ENCODE measurements around the gene AAK1. TPM values are rescaled to one million over a fixed set of nuclear protein-coding genes. Genes with fewer than 3 reads are reported as not detected.
"Not testable (repeated sequence)": the region's sequence is repeated elsewhere in the genome, so short reads cannot be mapped to it uniquely, and the experiment has no call there.

AAK1 gene
- total RNA-seq, 1 donor from 2014 or later = 48.6 TPM

DNA sequence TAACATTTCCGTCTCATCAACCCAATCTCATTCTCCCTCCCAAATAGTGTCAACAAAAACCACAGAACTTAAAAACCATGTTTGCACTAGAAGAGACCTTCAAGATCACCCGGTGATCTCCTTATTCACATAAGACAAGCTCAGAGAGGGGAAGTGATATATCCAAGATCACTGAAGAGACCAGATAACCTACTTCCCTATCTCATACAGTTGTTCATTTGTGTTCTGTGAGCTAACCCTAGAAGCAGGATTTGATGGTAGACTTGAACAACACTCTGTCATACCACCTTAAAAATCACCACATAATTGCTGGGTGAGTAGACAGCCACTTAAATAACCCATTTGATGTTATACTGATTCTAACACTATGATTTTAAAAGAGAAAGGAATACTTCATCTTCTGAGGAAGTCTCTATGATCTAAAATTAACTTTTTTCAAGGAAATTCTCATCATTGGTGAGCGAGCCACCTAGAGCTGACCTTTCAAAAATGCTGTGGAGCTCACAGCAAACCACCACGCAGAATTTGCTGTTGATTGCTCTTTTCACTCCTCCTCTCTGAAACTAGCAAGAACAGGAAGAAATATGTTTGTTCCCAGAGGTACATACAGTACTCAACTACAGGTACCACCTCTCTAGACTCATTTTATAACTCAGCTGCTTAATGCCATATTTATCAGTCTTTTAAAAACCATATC, 15.1 kb downstream of the AAK1 start:
- intact Hi-C loops (cut with DNase I) = no loop called here
- H3K4me1 ChIP-seq = peaks cover 11% of the 10 kb centered on the region

DNA sequence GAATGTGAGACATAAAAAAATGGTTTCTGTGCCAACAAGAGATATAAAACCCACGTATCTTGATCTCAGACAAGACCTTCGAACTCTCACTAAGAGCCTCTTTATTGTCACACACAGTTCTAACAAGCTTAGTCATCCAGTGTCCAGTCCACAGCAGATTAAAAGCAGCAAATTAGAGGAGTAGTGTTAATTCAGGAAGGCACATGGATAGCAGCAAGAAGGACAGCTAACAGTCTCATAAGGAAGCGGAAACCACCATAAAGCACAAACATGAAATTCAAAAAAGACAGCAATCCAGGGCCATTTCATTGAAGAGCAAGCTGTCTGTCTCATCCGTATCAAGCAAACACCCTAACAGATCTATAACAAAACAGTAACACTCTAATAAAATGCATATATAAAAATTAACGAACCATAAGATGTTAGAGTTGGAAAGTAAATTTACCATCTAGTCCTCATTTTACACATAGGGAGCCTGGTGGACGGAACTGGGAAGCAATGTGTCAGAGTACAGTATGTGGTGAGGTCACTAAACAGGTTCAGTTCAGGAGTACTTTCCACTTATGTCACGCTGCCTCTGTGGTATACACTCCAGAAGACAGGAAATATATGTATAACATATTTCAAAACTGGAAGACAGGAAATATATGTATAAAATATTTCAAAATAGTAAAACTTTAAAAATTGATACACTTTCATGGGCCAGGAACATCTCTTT, 18.3 kb downstream of the AAK1 start:
- Histone ChIP-seq H3K27ac (no peak overlapping the region), H3K4me3 (no peak overlapping the region), H3K27me3 (no peaks in the 10 kb centered on the region), H3K9me3 (no peaks in the 10 kb centered on the region), H3K36me3 (no peaks in the 10 kb centered on the region), H3K4me1 (peaks cover 4% of the 10 kb centered on the region)
- TF ChIP-seq, protein P1, sequence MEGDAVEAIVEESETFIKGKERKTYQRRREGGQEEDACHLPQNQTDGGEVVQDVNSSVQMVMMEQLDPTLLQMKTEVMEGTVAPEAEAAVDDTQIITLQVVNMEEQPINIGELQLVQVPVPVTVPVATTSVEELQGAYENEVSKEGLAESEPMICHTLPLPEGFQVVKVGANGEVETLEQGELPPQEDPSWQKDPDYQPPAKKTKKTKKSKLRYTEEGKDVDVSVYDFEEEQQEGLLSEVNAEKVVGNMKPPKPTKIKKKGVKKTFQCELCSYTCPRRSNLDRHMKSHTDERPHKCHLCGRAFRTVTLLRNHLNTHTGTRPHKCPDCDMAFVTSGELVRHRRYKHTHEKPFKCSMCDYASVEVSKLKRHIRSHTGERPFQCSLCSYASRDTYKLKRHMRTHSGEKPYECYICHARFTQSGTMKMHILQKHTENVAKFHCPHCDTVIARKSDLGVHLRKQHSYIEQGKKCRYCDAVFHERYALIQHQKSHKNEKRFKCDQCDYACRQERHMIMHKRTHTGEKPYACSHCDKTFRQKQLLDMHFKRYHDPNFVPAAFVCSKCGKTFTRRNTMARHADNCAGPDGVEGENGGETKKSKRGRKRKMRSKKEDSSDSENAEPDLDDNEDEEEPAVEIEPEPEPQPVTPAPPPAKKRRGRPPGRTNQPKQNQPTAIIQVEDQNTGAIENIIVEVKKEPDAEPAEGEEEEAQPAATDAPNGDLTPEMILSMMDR (IDR thresholded peaks at IDR 0.05) = no peak
- TF ChIP-seq POLR2A (IDR thresholded peaks at IDR 0.05) (no peak), POLR2AphosphoS5 (IDR thresholded peaks at IDR 0.05; ENCODE audit: insufficient read depth in 1 of 2, low read depth in 1 of 2) (no peak)
- DNase-seq (ENCODE audit: extremely low spot score in 2 of 2) = no peak
- intact Hi-C loops (cut with DNase I) = no loop called here

More for the DNA sequence above, 15.1 kb downstream of the AAK1 start:
- no peak for DNase-seq (ENCODE audit: extremely low spot score in 2 of 2)
- Histone ChIP-seq H3K9me3 (no peaks in the 10 kb centered on the region), H3K36me3 (no peaks in the 10 kb centered on the region), H3K27ac (no peak overlapping the region), H3K27me3 (no peaks in the 10 kb centered on the region), H3K4me3 (no peak overlapping the region)
- no peak for TF ChIP-seq POLR2A (IDR thresholded peaks at IDR 0.05)
- no peak for TF ChIP-seq POLR2AphosphoS5 (IDR thresholded peaks at IDR 0.05; ENCODE audit: insufficient read depth in 1 of 2, low read depth in 1 of 2)
- TF ChIP-seq, protein P1 (IDR thresholded peaks at IDR 0.05) = no peak

DNA sequence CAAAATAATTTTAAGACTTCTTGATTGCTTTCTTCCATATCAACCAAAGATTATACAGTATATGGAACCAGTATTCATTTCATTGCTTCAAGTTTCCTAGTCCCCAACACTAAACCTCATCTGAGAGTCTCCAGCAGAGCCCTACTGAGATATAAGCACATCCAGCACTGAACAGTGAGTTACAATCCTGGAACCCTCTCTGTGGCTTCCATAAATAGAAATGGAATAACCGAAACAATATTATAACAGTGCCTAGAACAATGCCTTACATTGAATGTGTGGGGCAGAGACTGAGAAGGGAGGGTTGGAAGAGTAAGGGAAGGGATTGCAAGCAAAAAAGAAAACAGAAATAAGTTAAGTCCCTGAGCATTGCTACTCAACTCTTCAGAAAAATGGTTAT, 18.9 kb downstream of the AAK1 start:
- intact Hi-C loops (cut with DNase I) = no loop called here
- TF ChIP-seq POLR2A (IDR thresholded peaks at IDR 0.05) (no peak), POLR2AphosphoS5 (IDR thresholded peaks at IDR 0.05; ENCODE audit: insufficient read depth in 1 of 2, low read depth in 1 of 2) (no peak)
- TF ChIP-seq, protein P1 (IDR thresholded peaks at IDR 0.05) = no peak
- H3K4me3 ChIP-seq = no peak overlapping the region
- peaks cover 10% of the 10 kb centered on the region for H3K4me1 ChIP-seq
- H3K27ac ChIP-seq = no peak overlapping the region
- no peaks in the 10 kb centered on the region for H3K9me3 ChIP-seq
- no peak for DNase-seq (ENCODE audit: extremely low spot score in 2 of 2)
- no peaks in the 10 kb centered on the region for H3K27me3 ChIP-seq
- H3K36me3 ChIP-seq = no peaks in the 10 kb centered on the region

DNA sequence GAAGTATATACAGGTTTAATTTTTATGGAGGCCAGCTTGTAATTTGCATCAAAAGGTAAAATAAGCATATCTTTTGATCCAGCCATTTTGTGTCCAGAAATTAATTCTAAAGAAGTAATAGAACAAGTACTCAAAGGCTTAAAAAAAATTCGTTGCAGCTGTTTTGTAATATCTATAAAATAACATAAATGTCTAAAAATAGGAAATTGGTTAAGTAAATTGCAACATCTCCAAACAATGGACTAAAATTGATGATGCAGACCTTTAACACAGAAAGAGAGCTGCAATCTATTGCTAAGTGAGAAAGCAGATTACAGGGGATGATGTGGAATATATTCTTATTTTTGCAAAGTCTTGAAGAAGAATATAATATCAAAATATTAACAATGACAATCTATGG, 19.4 kb downstream of the AAK1 start:
- no peaks in the 10 kb centered on the region for H3K9me3 ChIP-seq
- H3K36me3 ChIP-seq = no peaks in the 10 kb centered on the region
- no peak for TF ChIP-seq POLR2AphosphoS5 (IDR thresholded peaks at IDR 0.05; ENCODE audit: insufficient read depth in 1 of 2, low read depth in 1 of 2)
- TF ChIP-seq POLR2A (IDR thresholded peaks at IDR 0.05) = no peak
- TF ChIP-seq, protein P1 (IDR thresholded peaks at IDR 0.05) = no peak
- no peak for DNase-seq (ENCODE audit: extremely low spot score in 2 of 2)
- no peak overlapping the region for H3K4me3 ChIP-seq
- intact Hi-C loops (cut with DNase I) = no loop called here
- H3K4me1 ChIP-seq = peaks cover 15% of the 10 kb centered on the region
- no peaks in the 10 kb centered on the region for H3K27me3 ChIP-seq
- H3K27ac ChIP-seq = no peak overlapping the region

DNA sequence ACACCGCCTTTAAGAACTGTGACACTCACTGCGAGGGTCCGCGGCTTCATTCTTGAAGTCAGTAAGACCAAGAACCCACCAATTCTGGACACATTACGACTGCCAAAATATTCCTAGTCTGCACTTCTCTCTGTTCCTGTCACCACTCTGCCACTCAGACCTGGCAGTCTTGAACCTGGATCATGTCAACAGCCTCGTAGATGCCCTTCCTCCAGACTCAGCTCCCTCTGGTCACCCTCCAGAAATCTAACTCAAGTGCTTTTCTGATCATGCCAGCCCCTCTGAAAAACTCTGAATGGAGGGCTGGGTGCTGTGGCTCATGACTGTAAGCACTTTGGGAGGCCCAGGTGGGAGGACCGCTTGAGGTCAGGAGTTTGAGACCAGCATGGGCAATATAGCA, 20.3 kb downstream of the AAK1 start:
- intact Hi-C loops (cut with DNase I) = no loop called here
- DNase-seq (ENCODE audit: extremely low spot score in 2 of 2) = no peak
- TF ChIP-seq, protein P1 (IDR thresholded peaks at IDR 0.05) = no peak
- TF ChIP-seq POLR2AphosphoS5 (IDR thresholded peaks at IDR 0.05; ENCODE audit: insufficient read depth in 1 of 2, low read depth in 1 of 2) = no peak
- TF ChIP-seq POLR2A (IDR thresholded peaks at IDR 0.05) = no peak
- Histone ChIP-seq H3K9me3 (no peaks in the 10 kb centered on the region), H3K27me3 (no peaks in the 10 kb centered on the region), H3K4me1 (peaks cover 24% of the 10 kb centered on the region), H3K27ac (no peak overlapping the region), H3K4me3 (no peak overlapping the region), H3K36me3 (no peaks in the 10 kb centered on the region)

DNA sequence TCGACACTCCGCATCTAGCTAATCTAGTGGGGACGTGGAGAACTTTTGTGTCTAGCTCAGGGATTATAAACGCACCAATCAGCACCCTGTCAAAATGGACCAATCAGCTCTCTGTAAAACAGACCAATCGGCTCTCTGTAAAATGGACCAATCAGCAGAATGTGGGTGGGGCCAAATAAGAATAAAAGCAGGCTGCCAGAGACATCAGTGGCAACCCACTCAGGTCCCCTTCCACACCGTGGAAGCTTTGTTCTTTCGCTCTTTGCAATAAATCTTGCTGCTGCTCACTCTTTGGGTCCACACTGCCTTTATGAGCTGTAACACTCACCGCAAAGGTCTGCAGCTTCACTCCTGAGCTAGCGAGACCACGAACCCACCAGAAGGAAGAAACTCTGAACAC, 20.7 kb downstream of the AAK1 start:
- H3K36me3 ChIP-seq; DNase-seq (ENCODE audit: extremely low spot score in 2 of 2); H3K9me3 ChIP-seq; intact Hi-C loops (cut with DNase I); H3K27me3 ChIP-seq; H3K27ac ChIP-seq; H3K4me3 ChIP-seq: not testable (repeated sequence)
- H3K4me1 ChIP-seq = peaks cover 28% of the 10 kb centered on the region

DNA sequence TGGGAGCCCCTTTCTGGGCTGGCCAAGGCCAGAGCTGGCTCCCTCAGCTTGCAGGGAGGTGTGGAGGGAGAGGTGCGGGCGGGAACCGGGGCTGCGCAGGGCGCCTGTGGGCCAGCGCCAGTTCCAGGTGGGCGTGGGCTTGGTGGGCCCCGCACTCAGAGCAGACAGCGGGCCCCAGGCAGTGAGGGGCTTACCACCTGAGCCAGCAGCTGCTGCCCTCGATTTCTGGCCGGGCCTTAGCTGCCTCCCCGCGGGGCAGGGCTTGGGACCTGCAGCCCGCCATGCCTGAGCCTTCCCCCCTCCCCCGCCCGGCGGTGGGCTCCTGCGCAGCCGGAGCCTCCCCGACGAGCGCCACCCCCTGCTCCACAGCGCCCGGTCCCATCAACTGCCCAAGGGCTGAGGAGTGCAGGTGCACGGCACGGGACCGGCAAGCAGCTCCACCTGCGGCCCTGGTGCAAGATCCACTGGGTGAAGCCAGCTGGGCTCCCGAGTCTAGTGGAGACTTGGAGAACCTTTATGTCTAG, 21.5 kb downstream of the AAK1 start:
- intact Hi-C loops (cut with DNase I); H3K9me3 ChIP-seq; H3K27me3 ChIP-seq; H3K27ac ChIP-seq; H3K36me3 ChIP-seq; DNase-seq (ENCODE audit: extremely low spot score in 2 of 2); H3K4me3 ChIP-seq: not testable (repeated sequence)
- peaks cover 35% of the 10 kb centered on the region for H3K4me1 ChIP-seq
